HG03097 (cell line): Measurements from ENCODE around the gene USP50.
"Not testable (repeated sequence)": the region's sequence is repeated elsewhere in the genome, so short reads cannot be mapped to it uniquely, and the experiment has no call there.

Source experiments
- ATAC-seq: cut with Tn5 transposase; IDR thresholded peaks from one replicate; pipeline ENCODE4 v1.9.1; 2021; ENCODE audit not compliant: unreplicated experiment, low FRiP score

The USP50 gene

GRCh38 chr15:50506121-50506520, 40.3 kb downstream of the USP50 start:
- ATAC-seq: no peak

- ATAC-seq: not testable (repeated sequence)
Observed at GRCh38 chr15:50505656-50506055, 40.8 kb downstream of the USP50 start.

GRCh38 chr15:50503144-50503543, 43.3 kb downstream of the USP50 start:
- ATAC-seq: no peak

GRCh38 chr15:50501815-50502214, 44.7 kb downstream of the USP50 start:
- no peak for ATAC-seq

GRCh38 chr15:50500352-50500751, 46.1 kb downstream of the USP50 start:
- ATAC-seq: no peak

GRCh38 chr15:50496692-50497091, 49.8 kb downstream of the USP50 start:
- no peak for ATAC-seq

- ATAC-seq: not testable (repeated sequence)
Observed at GRCh38 chr15:50494547-50494946, 51.9 kb downstream of the USP50 start.

GRCh38 chr15:50493625-50494024, 52.8 kb downstream of the USP50 start:
- ATAC-seq: no peak

GRCh38 chr15:50487287-50487686, 59.2 kb downstream of the USP50 start:
- ATAC-seq: no peak

- ATAC-seq: no peak
Observed at GRCh38 chr15:50485389-50485788, 61.1 kb downstream of the USP50 start.

- ATAC-seq: peak; percentile 55
Observed at GRCh38 chr15:50484781-50485180, 61.7 kb downstream of the USP50 start.

GRCh38 chr15:50476143-50476542, 70.3 kb downstream of the USP50 start:
- ATAC-seq: no peak

GRCh38 chr15:50471072-50471471, 75.4 kb downstream of the USP50 start:
- no peak for ATAC-seq

- ATAC-seq: no peak
Observed at GRCh38 chr15:50463423-50464358, 82.8 kb downstream of the USP50 start.

- ATAC-seq: no peak
Observed at GRCh38 chr15:50458348-50459112, 87.9 kb downstream of the USP50 start.

- ATAC-seq: no peak
Observed at GRCh38 chr15:50452927-50453326, 93.5 kb downstream of the USP50 start.
